LNCaP clone FGC (cell line): ENCODE results near the gene DYRK1A.
"Not testable (repeated sequence)": the region's sequence is repeated elsewhere in the genome, so short reads cannot be mapped to it uniquely, and the experiment has no call there.

Experiments used
- DNase-seq: peaks from one replicate; pipeline ENCODE4 v3.0.0-alpha.2; 2011; ENCODE audit warnings: low read depth
- H3K4me3 ChIP-seq: 2 replicates; pipeline ENCODE4 v1.5.1; 2011; ENCODE audit warnings: mild to moderate bottlenecking, low read depth, low read length, control low read depth
- TF ChIP-seq, protein P1 (sequence below): IDR thresholded peaks from 2 replicates; pipeline ENCODE4 v1.5.1; 2012; ENCODE audit warnings: mild to moderate bottlenecking; ENCODE audit not compliant: control insufficient read depth, insufficient read depth; ENCODE audit errors: extremely low read depth

DYRK1A gene

DNA sequence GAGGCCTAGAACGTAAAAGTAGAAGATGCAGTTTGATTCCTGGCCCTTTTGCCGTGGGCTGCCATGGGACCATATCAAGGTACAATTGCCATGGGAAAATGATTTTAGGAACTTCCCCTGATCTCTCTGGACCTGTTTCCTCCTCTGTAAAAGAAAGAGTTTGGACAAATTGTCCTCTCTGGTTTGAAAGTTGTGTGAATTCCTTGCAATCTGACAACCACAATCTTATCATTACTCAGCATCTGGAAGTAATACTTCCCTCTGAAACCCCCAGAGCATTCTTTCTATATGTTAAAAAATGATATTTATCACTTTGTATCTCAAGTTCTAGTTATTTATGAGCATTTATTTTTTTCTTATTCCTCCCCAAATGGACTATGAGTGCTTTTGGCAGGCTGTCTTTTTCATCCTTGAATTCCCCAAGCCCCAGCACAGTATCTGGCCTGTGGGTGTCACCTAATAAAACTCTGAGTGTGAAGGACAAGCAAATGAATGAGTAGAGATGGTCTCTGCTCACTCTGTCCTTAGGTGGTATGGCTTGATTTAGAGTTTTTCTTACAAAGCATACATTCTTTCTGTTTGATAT, 181.1 kb downstream of the DYRK1A start:
- no peak for DNase-seq
- TF ChIP-seq, protein P1, sequence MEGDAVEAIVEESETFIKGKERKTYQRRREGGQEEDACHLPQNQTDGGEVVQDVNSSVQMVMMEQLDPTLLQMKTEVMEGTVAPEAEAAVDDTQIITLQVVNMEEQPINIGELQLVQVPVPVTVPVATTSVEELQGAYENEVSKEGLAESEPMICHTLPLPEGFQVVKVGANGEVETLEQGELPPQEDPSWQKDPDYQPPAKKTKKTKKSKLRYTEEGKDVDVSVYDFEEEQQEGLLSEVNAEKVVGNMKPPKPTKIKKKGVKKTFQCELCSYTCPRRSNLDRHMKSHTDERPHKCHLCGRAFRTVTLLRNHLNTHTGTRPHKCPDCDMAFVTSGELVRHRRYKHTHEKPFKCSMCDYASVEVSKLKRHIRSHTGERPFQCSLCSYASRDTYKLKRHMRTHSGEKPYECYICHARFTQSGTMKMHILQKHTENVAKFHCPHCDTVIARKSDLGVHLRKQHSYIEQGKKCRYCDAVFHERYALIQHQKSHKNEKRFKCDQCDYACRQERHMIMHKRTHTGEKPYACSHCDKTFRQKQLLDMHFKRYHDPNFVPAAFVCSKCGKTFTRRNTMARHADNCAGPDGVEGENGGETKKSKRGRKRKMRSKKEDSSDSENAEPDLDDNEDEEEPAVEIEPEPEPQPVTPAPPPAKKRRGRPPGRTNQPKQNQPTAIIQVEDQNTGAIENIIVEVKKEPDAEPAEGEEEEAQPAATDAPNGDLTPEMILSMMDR: no peak
- no peak overlapping the region for H3K4me3 ChIP-seq

- TF ChIP-seq, protein P1: no peak
These were observed 182.0 kb downstream of the DYRK1A start for GRCh38 chr21:37548521-37548981.

GRCh38 chr21:37549730-37550129, 183.2 kb downstream of the DYRK1A start:
- DNase-seq, H3K4me3 ChIP-seq: not testable (repeated sequence)

More at GRCh38 chr21:37548521-37548981, 182.0 kb downstream of the DYRK1A start:
- no peak for DNase-seq
- no peak overlapping the region for H3K4me3 ChIP-seq

DNA sequence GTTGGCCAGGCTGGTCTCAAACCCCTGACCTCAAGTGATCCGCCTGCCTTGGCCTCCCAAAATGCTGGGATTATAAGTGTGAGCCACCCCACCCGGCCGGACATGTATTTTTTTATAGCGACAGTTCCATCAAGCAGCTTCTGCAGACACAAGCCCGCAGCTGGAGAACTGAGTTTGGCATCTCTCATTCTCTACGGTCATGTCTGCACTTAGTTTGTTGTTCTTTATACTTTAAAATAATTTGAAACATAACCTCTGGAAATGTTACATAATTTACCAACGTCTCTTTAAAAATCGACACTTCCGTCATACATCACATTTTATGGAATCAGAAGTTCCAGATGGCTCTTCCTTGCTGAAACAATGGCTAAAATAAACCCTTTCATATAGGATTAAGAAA, 183.6 kb downstream of the DYRK1A start:
- TF ChIP-seq, protein P1: no peak
- no peak for DNase-seq
- no peak overlapping the region for H3K4me3 ChIP-seq

- TF ChIP-seq, protein P1: no peak
- no peak overlapping the region for H3K4me3 ChIP-seq
- DNase-seq: no peak
These were observed 184.2 kb downstream of the DYRK1A start for GRCh38 chr21:37550618-37551330.

DNA sequence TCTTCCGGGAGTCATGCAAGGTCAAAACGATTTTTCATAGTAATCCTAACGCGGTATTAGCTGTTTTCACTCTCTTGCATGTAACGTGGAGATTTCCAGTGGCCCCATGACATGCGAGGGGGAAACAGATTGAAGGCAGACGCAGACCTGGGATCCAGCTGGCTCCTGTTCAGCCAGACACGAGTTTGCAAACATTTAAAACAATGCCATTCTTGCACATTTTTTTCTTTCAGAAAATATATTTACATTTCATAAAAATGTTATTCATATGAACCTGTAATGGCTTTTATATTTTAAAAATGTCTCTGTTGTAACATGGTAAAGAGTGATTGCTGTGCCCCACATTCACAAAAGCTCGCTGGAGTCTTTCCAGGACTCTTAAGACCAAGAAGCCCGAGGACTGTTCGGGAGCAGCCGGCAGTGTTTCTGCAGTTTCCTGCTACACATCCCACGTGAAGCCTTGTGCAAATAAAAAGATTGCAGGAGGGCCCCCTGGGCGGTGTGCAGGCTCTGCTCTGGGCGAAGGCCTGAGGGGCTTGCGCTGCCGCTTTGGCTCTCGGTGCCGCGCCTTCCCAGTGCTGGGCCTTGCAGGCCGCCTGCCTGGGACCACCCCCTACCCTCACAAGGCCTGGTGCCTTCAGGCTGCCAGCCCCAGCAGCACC, 184.9 kb downstream of the DYRK1A start:
- TF ChIP-seq, protein P1: no peak
- H3K4me3 ChIP-seq: no peak overlapping the region
- no peak for DNase-seq

DNA sequence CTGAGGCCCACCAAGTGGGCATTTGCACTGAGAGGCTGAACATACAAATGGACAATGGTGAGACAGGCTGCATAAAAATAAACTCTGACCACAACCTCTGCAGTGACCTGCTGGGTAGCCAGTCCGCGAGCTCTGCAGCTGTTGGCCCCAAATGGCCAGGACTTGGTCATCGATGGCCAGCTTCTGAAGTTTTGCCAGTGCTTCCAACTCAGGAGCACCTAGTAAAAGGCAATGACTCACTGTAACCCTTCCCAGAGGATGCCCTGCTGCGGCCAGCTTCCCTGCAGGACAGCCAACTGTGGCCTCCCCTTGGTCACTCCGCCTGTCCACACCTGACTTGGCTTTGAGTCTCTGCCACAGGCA, 185.4 kb downstream of the DYRK1A start:
- H3K4me3 ChIP-seq: no peak overlapping the region
- TF ChIP-seq, protein P1: no peak
- DNase-seq: no peak
